HG02938 (cell line): Measurements from ENCODE around the gene KLRD1.
"Not testable (repeated sequence)": the region's sequence is repeated elsewhere in the genome, so short reads cannot be mapped to it uniquely, and the experiment has no call there.

Source experiments
- ATAC-seq: cut with Tn5 transposase; IDR thresholded peaks from one replicate; pipeline ENCODE4 v1.9.1; 2021; ENCODE audit warnings: mild to moderate bottlenecking, moderate library complexity; ENCODE audit not compliant: unreplicated experiment

Gene KLRD1, protein sequence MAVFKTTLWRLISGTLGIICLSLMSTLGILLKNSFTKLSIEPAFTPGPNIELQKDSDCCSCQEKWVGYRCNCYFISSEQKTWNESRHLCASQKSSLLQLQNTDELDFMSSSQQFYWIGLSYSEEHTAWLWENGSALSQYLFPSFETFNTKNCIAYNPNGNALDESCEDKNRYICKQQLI

DNA sequence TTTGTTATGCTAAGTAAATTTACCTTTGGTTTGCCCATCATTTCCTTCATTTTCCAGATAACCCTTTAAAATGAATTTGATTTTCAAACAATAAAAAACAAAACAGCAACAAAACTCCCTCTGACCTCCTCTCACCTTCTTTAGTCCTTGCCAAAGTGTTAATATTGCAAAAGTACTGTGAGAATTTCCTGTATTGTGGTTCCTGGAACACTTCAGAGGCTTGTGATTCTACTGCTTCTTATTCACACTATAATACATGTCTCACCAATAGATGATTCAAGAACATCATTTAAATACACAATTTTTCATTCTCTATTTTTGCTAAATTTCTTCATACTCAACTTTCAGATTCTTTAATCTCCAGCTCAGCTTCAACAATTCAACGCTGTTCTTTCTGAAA is at the start of gene KLRD1:
TSS of gene KLRD1 (plus strand) at position 241 of the 400 bp plus-strand sequence. CDS start 208 bp downstream, outside the sequence.
- no peak for ATAC-seq

DNA sequence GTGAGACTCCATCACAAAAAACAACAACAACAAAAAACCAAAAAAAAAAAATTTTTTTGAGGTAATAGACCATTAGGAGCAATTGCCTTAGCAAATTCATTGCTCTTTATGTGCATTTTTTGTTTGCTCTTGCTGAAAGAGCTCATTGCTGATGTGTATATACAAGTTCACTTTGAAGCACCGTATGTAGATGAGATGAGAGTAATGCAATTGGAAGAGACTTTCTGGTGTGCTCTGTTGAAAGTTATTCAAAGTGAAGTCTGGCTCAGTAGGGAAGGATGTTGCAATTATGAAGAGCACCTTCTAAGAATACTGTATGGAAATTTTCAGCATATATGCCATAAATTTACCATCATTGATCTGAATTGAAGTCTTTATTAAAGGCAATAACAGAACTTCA is 46.7 kb upstream of the KLRD1 start:
- ATAC-seq, result no peak

DNA sequence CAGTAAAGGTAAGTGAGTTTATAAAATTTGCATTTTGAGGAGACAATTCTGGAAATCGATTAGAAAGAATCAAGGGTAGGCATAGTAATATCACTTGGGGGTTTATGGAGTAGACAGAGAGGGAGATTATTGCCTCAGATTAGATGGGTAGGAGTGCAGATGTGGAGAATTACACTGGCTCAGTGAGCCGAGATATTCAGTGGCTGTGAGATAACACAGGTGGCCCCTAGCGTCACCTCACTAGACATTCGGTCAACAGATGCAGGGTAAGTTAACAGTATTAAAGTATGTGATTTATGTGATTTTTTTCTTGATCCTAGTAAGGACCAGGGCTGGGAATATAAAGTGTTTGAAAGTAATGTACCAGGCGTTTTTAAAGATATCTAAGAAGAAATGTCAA is 39.6 kb upstream of the KLRD1 start:
- ATAC-seq, result no peak

DNA sequence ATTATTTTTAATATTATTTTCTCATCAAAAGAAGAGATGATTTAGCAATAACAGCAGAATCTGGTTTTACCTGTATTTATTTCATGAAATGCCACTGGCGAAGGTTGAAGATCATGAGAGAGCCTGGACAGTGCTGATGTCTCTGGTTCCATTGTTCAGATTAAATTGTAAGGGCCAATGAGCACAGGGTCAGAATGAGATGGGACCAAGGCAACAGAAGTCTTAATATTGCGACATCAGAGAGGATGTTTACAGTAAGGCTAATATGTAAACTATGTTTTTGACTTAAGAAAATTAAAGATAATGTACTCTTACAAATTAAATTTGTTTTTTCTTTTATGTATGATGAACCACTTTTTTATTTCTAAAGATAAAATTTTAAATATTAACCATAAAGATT is 35.2 kb upstream of the KLRD1 start:
- ATAC-seq, result no peak

DNA sequence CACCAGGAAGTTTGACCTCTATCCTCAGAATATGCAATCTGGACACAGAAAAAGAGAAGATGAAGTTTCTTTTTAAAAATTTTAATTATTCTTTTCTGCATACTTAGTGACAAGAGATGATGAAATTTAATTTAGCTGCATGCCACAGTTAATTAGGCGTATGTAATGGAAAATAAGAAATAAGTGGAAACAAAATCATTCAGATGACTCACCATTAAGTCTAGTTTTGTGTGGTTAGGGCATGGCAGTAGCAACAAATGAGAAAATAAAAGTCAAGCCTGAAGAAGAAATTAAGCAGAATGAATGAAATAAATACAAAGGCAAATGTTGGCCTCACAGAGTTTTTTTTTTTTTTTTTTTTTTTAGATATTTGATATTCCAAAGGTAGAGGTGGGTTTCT is 30.9 kb upstream of the KLRD1 start:
- ATAC-seq, result no peak

DNA sequence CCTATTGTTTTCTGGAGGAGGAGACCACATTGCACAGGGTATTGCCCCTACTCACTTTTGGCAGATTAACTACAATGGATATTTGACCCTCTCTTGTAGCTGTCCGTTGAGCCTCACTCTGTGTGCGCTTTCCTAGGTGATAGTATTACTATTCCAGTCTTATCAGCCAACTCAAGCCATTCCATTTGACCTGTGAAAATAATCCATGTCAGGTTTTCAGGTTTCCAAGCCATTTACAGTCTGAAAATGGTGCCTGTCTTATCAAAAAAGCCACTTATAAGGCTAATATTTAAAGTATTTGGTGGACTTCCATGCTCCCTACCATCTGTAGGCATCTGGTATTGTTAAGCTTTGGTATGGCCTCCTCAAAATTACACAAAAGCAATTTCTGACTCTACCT is 29.6 kb upstream of the KLRD1 start:
- no peak for ATAC-seq

DNA sequence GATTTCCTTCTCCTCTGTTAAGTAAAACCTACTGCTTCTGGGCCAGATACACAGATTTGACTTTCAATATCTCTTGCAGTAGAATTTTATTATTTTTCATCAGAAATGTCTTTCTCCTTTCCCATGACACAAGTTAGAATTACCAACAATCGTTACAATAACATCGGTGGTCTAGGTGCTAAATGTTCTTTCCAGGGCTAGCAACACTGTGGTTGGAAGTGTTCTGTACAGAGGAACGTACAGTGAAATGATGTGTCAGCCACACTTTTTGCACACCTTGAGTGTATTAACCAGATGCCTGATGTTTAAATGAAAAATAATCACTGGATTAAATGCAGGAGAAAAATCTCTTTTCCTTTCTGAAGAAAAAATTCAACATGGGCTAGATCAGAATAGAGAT is 27.7 kb upstream of the KLRD1 start:
- no peak for ATAC-seq

DNA sequence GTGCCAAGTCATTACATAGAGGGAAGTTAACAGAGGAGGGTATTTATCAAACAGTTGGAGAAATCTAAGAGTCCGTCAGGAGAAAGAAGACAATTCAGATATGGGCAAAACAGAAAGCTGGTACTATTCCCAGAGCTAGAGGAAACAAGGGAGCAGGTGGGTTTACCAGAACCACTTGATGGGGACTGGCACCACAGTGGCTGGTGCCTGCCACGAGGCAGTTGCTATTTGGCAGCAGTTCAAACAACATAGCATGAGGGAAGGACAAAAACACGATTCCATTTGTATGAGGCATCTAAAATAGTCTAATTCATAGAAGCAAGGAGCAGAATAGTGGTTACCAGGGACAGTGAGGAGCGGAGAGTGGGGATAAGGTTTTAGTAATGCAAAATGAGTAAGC is 24.6 kb upstream of the KLRD1 start:
- ATAC-seq, result no peak

DNA sequence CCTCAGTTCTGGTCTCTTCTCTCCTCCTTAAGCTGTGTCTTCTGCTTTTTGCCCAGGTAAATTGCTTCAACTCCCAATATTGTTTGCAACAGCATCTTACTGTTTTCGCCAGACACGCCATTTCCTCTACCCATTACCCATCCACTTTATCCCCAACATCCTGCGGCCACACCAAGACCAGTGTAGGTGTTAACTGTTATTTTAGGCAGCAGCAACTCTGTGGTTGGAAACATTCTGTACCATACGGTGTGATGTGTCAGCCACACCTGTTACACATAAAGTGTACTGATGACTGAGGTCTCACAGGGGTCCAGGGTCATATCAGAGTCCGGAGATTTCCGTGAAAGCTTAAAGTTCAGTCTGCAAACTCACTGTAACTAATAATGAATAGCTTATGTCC is 21.8 kb upstream of the KLRD1 start:
- no peak for ATAC-seq

DNA sequence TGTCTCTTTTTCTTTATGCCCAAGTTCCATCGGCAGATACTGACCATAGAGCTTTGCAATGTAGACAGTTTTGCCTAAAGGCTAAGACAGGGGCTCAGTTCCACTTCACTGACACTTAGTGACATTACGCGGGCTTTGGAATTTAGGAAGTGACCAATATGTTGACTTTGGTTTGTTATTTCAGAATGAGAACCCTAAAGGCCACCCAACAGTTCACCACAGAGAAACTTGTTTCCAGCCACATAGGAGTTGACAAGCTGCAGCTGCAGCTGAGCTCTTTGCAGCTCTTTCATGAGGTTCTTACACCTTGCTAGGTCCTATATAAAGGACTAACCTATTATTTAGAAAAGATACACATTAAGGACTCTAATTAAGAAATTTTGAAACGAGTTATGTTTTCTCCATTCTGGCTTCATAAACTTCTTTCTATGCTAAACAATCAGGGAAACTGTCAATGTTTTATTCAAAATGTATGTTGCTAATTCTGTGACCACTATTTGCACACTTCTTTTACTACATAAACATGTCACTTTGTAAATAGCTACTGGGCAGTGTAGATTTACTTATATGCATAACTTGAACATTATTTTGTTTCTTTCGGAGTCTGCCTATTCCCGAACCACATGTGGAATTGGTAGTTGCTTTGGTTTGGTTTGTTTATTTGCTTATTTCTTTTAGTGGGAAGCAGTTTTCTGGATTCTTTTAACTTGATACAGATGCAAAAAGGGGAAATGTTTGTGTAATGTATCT is 18.5 kb upstream of the KLRD1 start:
- ATAC-seq, result no peak

DNA sequence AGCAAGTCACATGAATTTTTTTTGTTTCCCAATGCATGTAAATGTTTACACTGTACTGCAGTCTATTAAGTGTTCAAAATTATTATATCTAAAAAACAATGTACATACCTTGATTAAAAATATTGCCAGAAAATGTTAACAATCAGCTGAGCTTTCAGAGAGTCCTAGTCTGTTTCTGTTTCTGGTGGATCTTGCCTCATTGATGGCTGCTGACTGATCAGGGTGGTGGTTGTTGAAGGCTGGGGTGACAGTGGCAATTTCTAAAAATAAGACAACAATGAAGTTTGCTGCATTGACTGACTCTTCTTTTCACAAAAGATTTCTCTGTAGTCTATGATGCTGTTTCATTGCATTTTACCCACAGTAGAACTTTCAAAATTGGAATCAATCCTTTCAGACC is 16.6 kb upstream of the KLRD1 start:
- no peak for ATAC-seq

DNA sequence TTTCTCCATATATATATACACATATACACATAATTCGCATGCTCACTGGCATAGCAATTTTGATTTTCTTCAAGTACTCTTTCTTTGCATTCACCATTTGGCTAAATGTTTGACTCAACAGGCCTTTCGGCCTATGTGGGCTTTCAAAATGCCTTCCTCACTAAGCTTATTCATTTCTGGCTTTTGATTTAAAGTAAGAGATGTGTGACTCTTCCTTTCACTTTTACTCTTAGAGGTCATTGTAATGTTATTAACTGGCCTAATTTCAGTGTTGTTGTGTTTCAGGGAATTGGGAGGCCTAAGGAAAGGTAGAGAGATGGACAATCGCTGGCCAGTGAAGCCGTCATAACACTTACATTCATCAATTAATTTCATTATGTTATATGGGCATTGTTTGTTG is 14.5 kb upstream of the KLRD1 start:
- no peak for ATAC-seq

DNA sequence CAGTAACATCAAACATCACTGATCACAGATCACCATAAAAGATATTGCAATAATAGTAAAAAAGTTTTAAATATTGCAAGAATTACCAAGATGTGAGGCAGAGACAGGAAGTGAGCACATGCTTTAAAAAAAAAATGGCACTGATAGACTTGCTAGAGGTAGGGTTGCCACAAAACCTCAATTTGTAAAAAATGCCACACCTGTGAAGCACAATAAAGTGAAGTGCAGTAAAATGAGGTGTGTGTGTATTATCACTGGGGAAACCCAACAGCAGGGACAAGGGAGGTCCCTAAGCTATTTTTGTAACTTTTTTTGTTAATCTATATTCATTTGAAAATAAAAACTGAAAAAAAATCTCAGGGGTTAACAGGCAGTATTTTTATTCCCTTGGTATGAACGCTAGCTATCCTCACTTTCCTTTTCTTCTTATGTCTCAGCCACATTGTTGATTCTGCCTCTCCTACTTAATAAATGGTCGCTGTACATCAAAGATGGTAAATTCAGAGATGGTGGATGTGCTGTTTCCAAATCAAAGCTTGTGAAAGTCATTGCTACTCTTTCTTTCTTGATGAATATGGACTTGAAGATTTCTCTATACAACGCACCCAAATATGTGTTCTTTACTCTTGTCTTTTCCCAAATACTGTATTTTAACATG is 14.0 kb upstream of the KLRD1 start:
- ATAC-seq, result no peak

DNA sequence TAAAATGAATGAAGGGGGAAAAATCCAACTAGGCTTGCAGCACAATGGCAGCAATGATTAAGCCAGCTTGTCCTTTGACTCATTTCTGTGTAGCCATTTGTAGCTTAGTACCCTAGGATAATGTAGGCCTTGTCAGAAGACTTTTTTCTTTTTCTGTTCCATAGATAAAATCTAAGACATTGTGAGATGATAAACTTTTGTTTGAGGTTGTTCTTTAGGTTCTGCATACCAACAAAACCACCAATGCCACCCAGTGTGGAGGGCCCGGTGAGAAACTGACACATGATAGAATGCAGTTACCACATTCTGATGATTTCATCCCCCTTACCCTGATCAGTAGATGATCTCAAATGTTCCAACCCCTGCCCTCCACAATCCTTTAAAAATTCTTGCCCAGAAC is 6.6 kb upstream of the KLRD1 start:
- ATAC-seq, result no peak

DNA sequence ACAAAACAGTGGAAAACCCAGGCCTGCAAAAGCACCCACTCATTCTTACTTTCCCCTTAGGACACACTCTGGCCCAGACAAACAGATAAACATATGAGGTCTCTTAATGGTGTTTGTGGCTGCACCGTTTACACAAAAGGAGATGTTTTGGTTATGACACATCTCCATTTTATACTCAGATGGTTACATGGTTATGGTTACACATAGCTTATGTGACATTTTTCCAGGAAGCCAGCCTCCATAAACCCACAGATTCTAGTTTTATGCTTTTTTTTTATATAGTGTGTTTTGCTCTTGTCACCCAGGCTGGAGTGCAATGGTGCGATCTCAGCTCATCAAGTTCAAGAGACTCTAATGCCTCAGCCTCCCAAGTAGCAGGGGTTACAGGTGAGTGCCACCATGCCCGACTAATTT is 3.5 kb upstream of the KLRD1 start:
- ATAC-seq, result no peak

DNA sequence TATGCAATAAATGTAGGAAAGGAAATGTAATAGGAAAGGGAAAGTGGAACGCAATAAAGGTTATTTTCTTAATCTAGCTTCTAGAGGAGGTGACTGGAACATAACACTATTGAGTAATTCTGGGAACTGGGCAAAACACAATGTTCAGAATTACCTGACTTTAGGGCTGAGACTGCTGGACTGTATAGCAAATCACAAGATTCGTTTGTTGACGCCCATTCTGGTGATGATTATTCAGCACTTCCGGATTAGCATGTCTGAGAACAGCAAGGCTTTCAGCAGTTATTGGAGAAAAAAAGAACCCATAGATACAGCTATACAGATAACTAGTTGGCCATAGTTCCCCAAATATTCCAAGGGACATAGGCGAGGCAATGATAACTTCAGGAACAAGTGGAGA is 2.3 kb upstream of the KLRD1 start:
- ATAC-seq, result no peak

DNA sequence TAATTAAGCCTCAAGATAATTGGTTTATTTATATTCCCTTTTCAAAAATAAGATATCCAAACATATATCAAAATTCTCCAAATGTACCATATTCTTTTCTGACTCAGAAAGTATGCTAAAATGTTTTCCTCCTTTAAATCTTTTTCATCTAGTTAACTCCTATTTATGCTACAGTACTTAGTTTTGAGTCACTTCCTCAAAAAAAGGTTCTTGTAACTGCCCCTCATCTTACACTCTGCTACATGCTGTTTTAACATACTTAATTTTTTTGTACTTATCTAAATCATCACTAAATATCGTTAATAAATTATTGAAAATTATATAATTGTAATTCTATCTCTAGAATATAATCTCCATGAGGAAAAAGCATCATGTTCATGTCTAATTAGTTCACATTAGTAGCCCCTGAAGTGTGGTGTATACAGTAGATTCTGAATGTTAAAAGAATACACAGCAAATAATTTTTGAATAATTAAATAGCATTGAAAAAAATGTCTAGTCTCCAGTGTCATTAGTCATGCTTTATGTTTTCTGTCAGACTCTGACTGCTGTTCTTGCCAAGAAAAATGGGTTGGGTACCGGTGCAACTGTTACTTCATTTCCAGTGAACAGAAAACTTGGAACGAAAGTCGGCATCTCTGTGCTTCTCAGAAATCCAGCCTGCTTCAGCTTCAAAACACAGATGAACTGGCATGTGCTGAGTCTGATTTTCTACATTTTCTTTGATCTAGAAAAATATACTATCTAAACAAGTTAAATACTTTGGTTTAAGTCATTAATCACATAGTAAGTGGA is 3.5 kb downstream of the KLRD1 start:
- no peak for ATAC-seq

DNA sequence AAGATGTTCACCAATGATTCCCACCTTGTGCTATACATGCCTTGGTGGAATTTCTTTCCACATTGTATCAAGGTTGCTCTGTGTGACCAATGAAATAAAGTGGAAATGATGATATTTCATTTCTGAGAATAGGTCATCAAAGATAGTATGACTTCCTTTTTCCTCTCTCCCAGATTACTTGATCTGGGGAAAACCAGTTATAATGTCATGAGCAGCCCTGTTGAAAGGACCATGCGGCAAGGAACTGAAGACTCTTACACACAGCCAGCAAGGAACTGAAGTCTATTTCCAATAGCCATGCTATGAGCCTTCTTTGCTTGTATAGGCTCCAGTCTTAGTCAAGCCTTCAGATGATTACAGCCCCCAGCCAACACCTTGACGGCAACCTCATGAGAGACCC is 11.7 kb downstream of the KLRD1 start:
- no peak for ATAC-seq

DNA sequence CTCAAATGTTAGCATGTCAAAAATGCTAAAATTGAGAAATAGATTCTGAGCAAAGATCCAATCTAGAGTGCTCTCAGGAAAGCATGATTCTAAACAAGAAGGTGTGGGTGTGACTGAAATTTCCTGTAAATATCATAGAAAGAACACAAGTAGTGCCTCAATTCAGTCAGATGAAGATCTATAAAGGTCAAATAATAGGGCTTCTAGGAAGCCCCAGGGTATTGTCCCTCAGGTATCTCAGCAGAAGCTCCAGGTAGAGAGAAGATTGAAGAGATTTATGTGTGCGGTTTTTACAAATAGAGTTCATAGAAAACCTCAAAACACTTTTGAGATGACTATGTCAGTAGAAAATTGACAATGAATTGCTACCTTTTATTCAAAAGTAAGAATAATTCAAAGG is 13.0 kb downstream of the KLRD1 start:
- no peak for ATAC-seq

DNA sequence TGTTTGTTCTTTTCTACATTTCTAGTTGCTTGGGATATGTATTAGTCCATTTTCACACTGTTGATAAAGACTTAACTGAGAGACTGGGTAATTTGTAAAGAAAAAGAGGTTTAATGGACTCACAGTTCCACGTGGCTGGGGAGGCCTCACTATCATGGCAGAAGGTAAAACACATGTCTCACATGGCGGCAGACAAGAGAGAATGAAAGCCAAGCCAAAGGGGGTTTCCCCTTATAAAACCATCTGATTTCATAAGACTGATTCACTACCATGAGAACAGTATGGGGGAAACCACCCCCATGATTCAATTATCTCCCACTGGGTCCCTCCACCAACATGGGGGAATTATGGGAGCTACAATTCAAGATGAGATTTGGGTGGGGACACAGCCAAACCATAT is 21.0 kb downstream of the KLRD1 start:
- ATAC-seq, result not testable (repeated sequence)

DNA sequence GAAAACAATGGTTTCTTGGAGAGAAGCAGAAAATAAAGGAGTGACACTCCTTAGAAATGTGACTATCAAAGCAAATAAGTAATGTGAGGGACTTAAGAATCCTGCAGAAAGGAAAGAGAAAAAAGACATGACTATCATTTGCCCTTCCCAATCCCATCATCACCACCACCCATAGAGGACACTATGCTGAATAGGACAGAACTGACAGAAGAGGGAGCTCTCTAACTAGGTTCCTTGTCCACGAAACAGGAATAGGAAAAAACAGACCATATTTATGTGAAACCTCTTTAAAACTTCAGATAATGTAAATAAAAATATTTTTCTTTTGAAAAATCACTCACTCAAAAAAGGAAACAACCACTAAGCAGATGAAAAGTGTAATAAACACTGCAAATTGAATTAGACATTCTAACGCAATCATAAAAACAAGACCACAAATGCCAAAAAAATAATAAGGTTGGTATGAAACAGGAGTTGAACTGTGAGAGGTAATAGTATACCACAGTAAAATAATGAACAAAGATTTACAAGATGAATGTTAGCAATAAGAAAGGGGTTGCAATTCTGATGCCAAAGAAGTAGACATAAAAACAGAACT is 24.1 kb downstream of the KLRD1 start:
- ATAC-seq, result no peak
